Stomach smooth muscle (tissue), 2 donors: Measurements from ENCODE around the gene PSAP.

Source experiments
- H3K27ac ChIP-seq: one replicate; pipeline ENCODE4 v1.7.0; 2013; ENCODE audit warnings: mild to moderate bottlenecking, low read length, inconsistent platforms
- H3K27me3 ChIP-seq, 2 donors: one replicate each; pipeline ENCODE4 v1.7.0; 2013; ENCODE audit warnings: low read length in 2 of 2; ENCODE audit not compliant: insufficient read depth in 2 of 2, control insufficient read depth in 1 of 2
- H3K36me3 ChIP-seq, 2 donors: one replicate each; pipeline ENCODE4 v1.7.0; 2013; ENCODE audit warnings: low read length in 2 of 2; ENCODE audit not compliant: control insufficient read depth in 2 of 2, insufficient read depth in 2 of 2
- H3K4me1 ChIP-seq: one replicate; pipeline ENCODE4 v1.7.0; 2013; ENCODE audit warnings: low read length; ENCODE audit not compliant: control insufficient read depth, insufficient read depth
- H3K4me3 ChIP-seq, 2 donors: one replicate each; pipeline ENCODE4 v1.7.0; 2013; ENCODE audit warnings: low read length in 2 of 2
- H3K9ac ChIP-seq, 2 donors: one replicate each; pipeline ENCODE4 v1.7.0; 2013; ENCODE audit warnings: low read length in 2 of 2, mild to moderate bottlenecking in 1 of 2
- H3K9me3 ChIP-seq, 2 donors: one replicate each; pipeline ENCODE4 v1.7.0; 2013; ENCODE audit warnings: low read length in 2 of 2; ENCODE audit not compliant: control insufficient read depth in 2 of 2
- donor health status: healthy.
- donor health status: Pancreatic carcinoma.

The PSAP gene

DNA sequence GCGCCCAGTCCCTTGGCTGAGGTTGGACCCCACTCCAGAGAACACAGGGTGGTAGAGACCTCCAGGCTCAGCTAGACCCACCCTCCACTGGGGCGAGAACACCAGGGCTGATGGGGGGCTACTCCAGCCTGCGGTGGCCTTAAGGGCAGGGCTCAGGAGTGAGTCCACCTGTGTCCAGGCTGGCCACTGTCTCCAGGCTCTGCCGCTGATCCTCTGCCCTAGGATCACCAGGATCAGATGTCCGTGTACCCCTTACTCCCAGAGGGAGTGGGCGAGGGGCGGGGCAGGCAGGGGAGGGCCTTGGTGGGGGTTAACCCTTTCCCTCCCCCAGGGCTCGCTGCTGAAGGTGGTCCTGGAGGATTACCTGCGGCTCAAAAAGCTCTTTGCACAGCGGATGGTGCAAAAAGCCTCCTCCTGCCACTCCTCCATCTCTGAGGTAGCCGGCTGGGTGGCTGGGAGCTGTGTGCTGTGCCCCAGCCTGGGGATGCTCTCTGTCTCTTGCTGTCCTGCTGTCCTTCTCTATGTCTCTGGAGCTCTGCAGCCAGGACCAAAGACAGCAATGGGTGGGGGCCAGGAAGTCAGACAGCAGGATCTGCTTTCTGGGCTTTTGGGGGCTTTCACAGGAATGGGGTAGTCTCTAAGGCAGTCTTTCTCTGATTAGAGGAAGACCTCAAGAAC is 38.0 kb downstream of the PSAP start:
- no peak overlapping the region for H3K9ac ChIP-seq
- no peak overlapping the region for H3K4me3 ChIP-seq
- no peaks in the 10 kb centered on the region for H3K27me3 ChIP-seq
- H3K36me3 ChIP-seq, result peaks cover 23 to 29% of the 10 kb centered on the region in 2 donors
- no peaks in the 10 kb centered on the region for H3K9me3 ChIP-seq
- no peak overlapping the region for H3K27ac ChIP-seq
- peaks cover 18% of the 10 kb centered on the region for H3K4me1 ChIP-seq

DNA sequence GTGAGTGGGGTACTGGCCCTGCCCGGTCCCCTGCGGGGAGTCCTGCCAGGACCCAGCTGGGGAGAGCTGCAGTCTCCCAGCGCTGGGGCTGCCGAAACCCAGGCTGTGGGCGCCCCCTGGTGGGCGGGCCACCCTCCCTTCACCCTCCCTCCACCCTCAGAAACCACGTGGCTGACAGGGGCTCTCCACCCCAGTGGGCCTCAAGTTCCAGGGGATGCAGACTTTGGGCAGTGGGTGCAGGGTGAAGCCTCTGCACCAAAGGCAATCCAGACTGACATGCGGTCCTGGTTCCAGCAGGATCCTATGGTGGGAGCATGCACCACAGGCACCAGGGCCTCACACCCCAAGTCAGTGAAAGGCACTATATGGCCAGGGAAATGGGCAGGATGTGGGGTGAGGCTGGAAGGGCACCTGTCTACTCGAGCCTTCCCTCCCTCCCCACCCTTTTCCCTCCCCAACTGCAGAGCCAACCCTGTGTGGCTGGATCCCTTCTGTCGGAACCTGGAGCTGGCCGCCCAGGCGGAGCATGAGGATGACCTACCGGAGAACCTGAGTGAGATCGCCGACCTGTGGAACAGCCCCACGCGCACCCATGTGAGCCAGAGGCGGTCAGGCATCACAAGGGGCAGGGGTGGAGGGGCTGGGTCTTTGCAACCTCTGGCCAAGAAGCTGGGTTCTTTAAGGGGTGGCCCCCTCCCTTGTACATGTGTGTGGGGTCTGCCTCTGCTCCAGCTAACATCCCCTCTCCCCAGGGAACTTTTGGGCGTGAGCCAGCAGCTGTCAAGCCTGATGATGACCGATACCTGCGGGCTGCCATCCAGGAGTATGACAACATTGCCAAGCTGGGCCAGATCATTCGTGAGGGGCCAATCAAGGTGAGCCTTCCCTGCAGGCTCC is 38.8 kb downstream of the PSAP start:
- Histone ChIP-seq H3K4me1 (peaks cover 10% of the 10 kb centered on the region), H3K36me3 (peaks cover 15 to 22% of the 10 kb centered on the region in 2 donors), H3K27ac (no peak overlapping the region), H3K9me3 (no peaks in the 10 kb centered on the region), H3K27me3 (no peaks in the 10 kb centered on the region), H3K9ac (no peak overlapping the region), H3K4me3 (no peak overlapping the region)

DNA sequence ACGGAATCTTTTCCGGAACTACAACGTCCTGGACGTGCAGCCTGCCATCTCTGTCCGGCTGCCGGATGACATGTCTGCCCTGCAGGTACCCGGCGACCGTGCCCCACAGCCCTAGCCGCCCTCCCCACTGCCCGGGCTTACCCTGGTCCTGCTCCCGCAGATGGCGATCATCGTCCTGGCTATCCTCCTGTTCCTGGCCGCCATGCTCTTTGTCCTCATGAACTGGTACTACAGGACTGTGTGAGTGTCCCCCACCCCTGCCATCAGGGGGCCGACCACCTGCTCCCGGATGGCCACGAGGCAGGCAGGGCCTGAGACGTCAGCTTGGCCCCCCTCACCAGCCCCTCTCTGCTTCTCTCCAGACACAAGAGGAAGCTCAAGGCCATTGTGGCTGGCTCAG is 39.7 kb downstream of the PSAP start:
- no peaks in the 10 kb centered on the region for H3K9me3 ChIP-seq
- H3K9ac ChIP-seq, result no peak overlapping the region
- H3K27ac ChIP-seq, result no peak overlapping the region
- no peak overlapping the region for H3K4me3 ChIP-seq
- peaks cover 10% of the 10 kb centered on the region for H3K4me1 ChIP-seq
- peaks cover 6 to 13% of the 10 kb centered on the region in 2 donors for H3K36me3 ChIP-seq
- peaks cover 0 to 2% of the 10 kb centered on the region in 2 donors for H3K27me3 ChIP-seq

DNA sequence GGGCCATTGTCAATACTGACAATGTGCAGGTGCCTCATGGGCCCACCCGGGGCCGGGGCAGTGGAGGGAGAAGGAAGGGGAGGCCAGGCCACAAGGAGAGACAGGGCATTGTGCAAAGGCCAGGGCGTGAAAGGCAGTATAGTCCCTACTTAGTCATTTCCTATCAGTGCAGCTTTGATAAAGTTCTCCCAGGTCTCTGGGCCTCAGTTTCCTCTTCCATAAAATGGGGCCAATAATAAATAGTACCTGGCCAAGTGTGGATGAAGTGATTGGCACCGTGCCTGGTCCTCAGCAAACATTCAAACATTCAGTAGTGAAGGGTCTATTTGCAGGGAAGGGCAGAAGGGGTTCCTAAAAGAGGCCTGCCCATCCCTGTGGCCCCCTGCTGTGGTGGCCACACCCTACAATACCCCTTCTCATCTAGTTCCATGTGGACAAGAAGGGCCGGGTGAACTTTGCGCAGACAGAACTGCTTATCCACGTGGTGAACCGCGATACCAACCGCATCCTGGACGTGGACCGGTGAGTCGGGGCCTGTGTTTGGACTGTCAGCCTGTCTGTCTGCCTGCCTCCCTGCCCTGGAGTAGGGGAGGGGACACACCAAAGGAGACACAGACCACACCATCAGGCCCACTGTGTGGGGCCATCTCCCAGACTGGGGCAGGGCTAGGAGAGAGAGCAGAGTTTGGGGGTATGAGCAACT is 40.9 kb downstream of the PSAP start:
- Histone ChIP-seq H3K4me1 (peaks cover 10% of the 10 kb centered on the region), H3K9me3 (no peaks in the 10 kb centered on the region), H3K27me3 (peaks cover 0 to 2% of the 10 kb centered on the region in 2 donors), H3K9ac (no peak overlapping the region), H3K4me3 (no peak overlapping the region), H3K36me3 (peaks cover 0 to 4% of the 10 kb centered on the region in 2 donors), H3K27ac (no peak overlapping the region)

DNA sequence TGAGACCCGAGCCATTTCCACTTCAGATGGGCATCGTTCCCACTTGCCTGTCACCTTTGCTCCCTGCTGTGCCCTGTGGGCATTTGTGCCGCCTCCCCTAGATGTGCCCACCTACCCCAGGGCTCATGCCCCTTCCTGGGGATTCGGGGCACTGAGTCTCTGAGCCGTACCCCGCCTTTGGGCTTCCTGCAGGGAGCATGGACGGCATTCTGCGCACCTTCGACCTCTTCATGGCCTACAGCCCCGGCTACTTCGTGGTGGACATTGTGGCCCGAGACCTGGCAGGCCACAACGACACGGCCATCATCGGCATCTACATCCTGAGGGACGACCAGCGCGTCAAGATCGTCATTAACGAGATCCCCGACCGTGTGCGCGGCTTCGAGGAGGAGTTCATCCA is 41.4 kb downstream of the PSAP start:
- H3K4me1 ChIP-seq, result peaks cover 10% of the 10 kb centered on the region
- H3K36me3 ChIP-seq, result no peaks in the 10 kb centered on the region
- no peak overlapping the region for H3K9ac ChIP-seq
- H3K27ac ChIP-seq, result no peak overlapping the region
- H3K27me3 ChIP-seq, result peaks cover 0 to 2% of the 10 kb centered on the region in 2 donors
- no peaks in the 10 kb centered on the region for H3K9me3 ChIP-seq
- no peak overlapping the region for H3K4me3 ChIP-seq

DNA sequence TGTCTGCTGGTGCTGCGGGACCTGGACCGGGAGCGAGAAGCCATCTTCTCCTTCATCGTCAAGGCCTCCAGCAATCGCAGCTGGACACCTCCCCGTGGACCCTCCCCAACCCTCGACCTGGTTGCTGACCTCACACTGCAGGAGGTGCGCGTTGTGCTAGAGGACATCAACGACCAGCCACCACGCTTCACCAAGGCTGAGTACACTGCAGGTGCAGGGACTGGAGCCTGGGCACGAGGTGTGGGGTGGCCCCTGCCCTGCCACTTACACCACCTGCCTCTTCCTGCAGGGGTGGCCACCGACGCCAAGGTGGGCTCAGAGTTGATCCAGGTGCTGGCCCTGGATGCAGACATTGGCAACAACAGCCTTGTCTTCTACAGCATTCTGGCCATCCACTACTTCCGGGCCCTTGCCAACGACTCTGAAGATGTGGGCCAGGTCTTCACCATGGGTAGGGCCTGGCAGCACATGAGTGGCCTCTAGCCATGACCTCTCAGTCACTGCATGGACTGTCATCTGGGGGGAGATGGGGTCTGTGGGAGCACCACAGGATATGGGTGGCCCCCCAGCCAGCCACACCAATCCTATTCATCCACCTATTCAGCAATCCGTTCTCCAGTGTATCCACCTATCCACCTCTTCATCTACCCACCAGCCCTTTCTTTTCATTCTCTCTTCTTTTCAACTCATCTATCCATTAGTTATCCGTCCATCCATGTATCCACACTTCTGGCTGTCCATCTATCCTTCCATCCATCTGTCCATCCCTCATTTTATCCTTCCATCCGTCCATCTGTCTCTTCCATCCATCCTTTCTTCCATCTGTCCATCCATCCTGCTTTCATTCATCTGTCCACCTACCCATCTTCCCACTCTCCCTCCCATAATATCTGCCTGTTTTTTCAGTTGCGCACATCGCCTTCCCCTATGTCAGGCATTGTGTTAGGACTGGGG is 43.2 kb downstream of the PSAP start:
- Histone ChIP-seq H3K27me3 (peaks cover 0 to 2% of the 10 kb centered on the region in 2 donors), H3K36me3 (no peaks in the 10 kb centered on the region), H3K4me1 (peaks cover 6% of the 10 kb centered on the region), H3K9me3 (no peaks in the 10 kb centered on the region), H3K9ac (no peak overlapping the region), H3K27ac (no peak overlapping the region), H3K4me3 (no peak overlapping the region)

DNA sequence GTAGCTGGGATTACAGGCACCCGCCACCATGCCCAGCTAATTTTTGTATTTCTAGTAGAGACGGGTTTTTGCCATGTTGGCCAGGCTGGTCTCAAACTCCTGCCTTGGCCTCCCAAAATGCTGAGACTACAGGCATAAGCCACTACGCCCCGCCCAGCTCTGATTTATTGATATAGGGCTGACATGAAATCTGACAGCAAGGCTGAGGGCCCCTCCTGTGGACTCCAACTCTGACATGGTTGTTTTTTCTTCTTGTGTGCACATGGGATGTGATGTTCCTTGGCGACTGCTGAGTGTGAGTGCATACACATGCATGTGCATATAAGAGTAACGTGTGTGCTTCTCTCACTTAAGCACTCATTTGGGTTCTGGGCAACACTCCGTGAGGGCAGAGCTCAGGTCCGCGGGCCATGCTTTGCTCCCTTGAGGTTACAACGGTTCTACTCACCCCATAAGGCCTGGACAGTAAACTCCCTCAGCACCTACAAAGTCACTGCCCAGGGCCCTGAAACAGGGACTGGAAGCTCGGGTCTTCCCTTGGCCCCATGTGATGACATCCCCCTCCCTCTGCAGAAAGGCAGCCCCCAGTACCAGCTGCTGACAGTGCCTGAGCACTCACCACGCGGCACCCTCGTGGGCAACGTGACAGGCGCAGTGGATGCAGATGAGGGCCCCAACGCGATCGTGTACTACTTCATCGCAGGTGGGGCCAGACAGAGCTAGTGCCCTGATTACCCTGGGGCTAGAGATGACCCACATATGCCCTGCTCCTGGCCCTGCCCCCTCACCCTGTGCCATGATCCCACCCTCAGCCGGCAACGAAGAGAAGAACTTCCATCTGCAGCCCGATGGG is 44.1 kb downstream of the PSAP start:
- Histone ChIP-seq H3K27me3 (peaks cover 0 to 2% of the 10 kb centered on the region in 2 donors), H3K4me3 (no peak overlapping the region), H3K36me3 (no peaks in the 10 kb centered on the region), H3K27ac (no peak overlapping the region), H3K4me1 (no peaks in the 10 kb centered on the region), H3K9ac (no peak overlapping the region), H3K9me3 (no peaks in the 10 kb centered on the region)

DNA sequence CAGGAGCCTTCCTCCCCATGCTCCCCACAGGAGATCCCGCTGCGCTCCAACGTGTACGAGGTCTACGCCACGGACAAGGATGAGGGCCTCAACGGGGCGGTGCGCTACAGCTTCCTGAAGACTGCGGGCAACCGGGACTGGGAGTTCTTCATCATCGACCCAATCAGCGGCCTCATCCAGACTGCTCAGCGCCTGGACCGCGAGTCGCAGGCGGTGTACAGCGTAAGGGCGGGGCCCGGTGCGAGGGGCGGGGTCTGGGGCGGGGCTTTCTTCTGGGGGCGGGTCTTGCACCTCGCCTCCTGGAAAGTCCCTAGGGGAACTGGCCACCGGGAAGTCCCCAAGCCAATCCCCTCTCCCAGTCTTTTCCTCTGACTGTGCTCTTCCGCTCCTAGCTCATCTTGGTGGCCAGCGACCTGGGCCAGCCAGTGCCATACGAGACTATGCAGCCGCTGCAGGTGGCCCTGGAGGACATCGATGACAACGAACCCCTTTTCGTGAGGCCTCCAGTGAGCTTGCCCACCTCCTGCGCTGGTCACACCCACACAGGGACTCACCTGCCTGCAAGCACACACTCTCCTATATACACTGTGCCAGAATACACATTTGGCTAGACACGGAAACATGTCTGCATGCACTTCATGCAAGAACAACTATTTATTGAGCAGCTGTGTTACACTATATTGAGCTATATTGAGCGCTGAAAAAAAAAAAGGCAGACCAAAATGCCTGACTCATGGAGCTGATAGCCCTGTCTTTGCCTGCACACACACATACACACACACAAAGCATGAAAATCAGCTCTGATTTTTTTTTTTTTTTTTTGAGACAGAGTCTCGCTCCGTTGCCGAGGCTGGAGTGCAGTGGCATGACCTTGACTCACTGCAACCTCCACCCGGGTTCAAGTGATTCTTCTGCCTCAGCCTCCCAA is 45.0 kb downstream of the PSAP start:
- H3K27me3 ChIP-seq, result peaks cover 0 to 2% of the 10 kb centered on the region in 2 donors
- H3K4me3 ChIP-seq, result no peak overlapping the region
- H3K36me3 ChIP-seq, result no peaks in the 10 kb centered on the region
- no peaks in the 10 kb centered on the region for H3K9me3 ChIP-seq
- H3K27ac ChIP-seq, result no peak overlapping the region
- H3K9ac ChIP-seq, result no peak overlapping the region
- no peaks in the 10 kb centered on the region for H3K4me1 ChIP-seq

DNA sequence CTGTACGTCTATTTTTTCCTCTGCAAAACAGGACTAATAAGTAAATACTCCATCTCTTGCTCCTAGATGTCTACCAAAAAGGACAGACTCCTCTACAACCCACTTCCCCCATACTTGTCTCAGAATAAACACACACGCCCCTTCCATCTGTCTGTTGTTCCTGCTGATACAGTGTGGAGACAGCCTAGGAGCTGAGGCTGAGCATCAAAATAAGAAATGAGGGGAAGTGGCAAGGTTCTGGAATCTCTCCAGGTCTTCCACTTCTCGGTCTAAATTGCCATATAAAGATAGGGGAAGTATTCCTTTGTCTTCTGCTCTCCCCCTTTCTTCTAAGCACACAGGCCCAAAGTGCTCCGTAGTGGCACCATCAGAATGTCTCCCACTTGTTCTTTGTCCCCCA is 47.0 kb downstream of the PSAP start:
- Histone ChIP-seq H3K9me3 (no peaks in the 10 kb centered on the region), H3K36me3 (no peaks in the 10 kb centered on the region), H3K4me1 (no peaks in the 10 kb centered on the region), H3K9ac (no peak overlapping the region), H3K27me3 (peaks cover 0 to 2% of the 10 kb centered on the region in 2 donors), H3K4me3 (no peak overlapping the region), H3K27ac (no peak overlapping the region)
